Colonic mucosa (tissue), 4 donors: ENCODE measurements around the gene PARM1. TPM values are rescaled to one million over a fixed set of nuclear protein-coding genes. Genes with fewer than 3 reads are reported as not detected.

Source experiments
- DNase-seq: peaks from one replicate; pipeline ENCODE4 v3.0.0-alpha.2; 2020
- H3K27ac ChIP-seq: fragments of 200-600 bp; one replicate; pipeline ENCODE4 v1.8.0; 2021
- H3K27me3 ChIP-seq: fragments of 200-600 bp; one replicate; pipeline ENCODE4 v1.8.0; 2021
- H3K36me3 ChIP-seq: fragments of 200-600 bp; one replicate; pipeline ENCODE4 v1.8.0; 2021
- H3K4me1 ChIP-seq: fragments of 200-600 bp; one replicate; pipeline ENCODE4 v1.8.0; 2021; ENCODE audit warnings: mild to moderate bottlenecking
- H3K4me3 ChIP-seq: fragments of 200-600 bp; one replicate; pipeline ENCODE4 v1.8.0; 2021
- H3K9ac ChIP-seq, 2 donors: one replicate each; pipeline ENCODE4 v1.7.0; 2013; ENCODE audit warnings: control low read depth in 2 of 2, low read depth in 2 of 2, low read length in 2 of 2
- H3K9me3 ChIP-seq: fragments of 200-600 bp; one replicate; pipeline ENCODE4 v1.8.0; 2021
- intact Hi-C: fragments of 100-400 bp; cut with DNase I; formaldehyde crosslinking; loops from one replicate; pipeline ENCODE4 v1.14.1; 2022
- total RNA-seq, 2 donors: library from RNA; stranded (reverse); fragmentation: NEBNext Ultra II Directional in 1 of 2; extraction: Animal tissue kit (Norgen Biotek cat#: 25700) in 1 of 2; gene quantifications; one replicate each; pipeline ENCODE4 v1.2.1, GENCODE V29; 2021
- TF ChIP-seq, protein P1 (sequence below): fragments of 200-600 bp; IDR thresholded peaks from one replicate; pipeline ENCODE4 v1.8.0; 2022; ENCODE audit warnings: antibody characterized with exemption, mild to moderate bottlenecking
- donor health status: healthy.
- donor health status: DM: no; HTN: no; CAD: no.
- donor health status: DM: no; HTN: no; CAD: no.

The PARM1 gene
- total RNA-seq, 2 donors from 2014 or later, result 165 to 280 TPM

DNA sequence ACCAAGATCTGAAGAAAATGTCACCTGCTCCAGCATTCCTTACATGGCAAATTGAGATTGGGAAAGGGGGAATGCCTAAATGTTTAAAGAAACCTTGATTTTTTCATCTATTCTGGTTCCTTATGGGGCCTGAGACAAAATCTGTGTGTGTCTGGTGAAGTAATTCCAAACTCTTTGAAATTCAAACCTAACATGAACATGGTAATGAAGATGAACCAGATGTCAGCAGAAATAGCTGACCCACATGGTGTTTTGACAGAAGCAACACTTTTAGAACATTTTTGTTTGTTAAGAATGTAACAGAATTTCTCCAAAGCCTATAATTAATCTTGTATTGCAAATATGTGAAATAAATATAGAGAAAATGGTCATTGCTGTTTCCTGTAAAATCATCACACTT lies 133.0 kb downstream of the PARM1 start:
- no peaks in the 10 kb centered on the region for H3K9me3 ChIP-seq
- no peaks in the 10 kb centered on the region for H3K4me1 ChIP-seq
- intact Hi-C loops, result no loop called here
- H3K9ac ChIP-seq, result no peak overlapping the region
- H3K27me3 ChIP-seq, result no peaks in the 10 kb centered on the region
- no peaks in the 10 kb centered on the region for H3K36me3 ChIP-seq
- no peak overlapping the region for H3K27ac ChIP-seq
- H3K4me3 ChIP-seq, result no peak overlapping the region
- TF ChIP-seq, protein P1, sequence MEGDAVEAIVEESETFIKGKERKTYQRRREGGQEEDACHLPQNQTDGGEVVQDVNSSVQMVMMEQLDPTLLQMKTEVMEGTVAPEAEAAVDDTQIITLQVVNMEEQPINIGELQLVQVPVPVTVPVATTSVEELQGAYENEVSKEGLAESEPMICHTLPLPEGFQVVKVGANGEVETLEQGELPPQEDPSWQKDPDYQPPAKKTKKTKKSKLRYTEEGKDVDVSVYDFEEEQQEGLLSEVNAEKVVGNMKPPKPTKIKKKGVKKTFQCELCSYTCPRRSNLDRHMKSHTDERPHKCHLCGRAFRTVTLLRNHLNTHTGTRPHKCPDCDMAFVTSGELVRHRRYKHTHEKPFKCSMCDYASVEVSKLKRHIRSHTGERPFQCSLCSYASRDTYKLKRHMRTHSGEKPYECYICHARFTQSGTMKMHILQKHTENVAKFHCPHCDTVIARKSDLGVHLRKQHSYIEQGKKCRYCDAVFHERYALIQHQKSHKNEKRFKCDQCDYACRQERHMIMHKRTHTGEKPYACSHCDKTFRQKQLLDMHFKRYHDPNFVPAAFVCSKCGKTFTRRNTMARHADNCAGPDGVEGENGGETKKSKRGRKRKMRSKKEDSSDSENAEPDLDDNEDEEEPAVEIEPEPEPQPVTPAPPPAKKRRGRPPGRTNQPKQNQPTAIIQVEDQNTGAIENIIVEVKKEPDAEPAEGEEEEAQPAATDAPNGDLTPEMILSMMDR, result no peak
- DNase-seq, result no peak

DNA sequence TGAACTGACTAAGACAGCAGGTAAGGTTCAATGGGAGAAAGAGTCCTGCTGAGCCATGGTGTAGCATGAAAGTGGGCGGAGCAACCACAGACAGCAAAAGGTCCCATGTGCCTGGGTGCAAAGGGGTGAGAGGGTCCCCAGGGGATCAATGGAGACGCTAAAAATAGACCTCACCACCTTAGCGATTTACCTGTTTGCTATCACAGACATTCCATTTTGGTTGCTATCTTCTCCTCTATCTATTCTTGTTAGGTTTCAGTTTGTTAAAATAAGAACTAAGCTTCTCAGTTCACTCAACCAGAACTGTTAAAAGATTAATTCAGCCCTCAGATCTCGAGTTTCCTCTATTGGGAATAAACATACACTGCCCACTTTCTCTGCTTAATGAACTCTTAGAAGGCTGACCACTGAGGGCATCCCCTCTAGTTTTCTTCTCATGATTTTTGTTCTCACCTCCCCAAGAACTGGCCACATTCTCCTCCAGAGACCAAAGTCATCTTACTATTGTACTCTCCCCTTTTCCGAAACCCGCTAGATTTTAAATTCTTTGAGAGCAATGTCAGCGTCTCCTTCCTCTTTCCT lies 136.7 kb downstream of the PARM1 start:
- intact Hi-C loops, result no loop called here
- DNase-seq, result no peak
- no peaks in the 10 kb centered on the region for H3K27me3 ChIP-seq
- TF ChIP-seq, protein P1, result no peak
- no peak overlapping the region for H3K27ac ChIP-seq
- H3K36me3 ChIP-seq, result no peaks in the 10 kb centered on the region
- H3K4me1 ChIP-seq, result no peaks in the 10 kb centered on the region
- H3K9ac ChIP-seq, result no peak overlapping the region
- H3K9me3 ChIP-seq, result no peaks in the 10 kb centered on the region
- H3K4me3 ChIP-seq, result no peak overlapping the region

DNA sequence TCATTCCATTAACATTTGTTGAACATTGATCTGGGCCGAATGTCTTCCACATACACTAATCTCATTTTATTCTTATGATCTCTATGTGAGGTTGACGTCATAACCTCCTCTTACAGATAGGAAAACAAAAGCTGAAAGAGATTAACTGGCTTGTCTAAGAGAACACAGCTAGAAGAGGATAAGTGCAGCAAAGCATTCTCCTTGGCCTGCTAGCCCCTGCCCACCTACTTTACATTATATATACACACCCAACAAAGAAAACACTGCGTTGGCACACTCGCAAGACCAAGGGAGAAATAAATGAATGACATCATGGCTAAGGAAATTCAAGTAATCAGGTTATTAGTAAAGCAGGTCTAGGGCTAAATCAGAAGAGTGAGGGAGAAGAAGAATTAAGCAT lies 138.4 kb downstream of the PARM1 start:
- Histone ChIP-seq H3K36me3 (no peaks in the 10 kb centered on the region), H3K9me3 (no peaks in the 10 kb centered on the region), H3K4me1 (no peaks in the 10 kb centered on the region), H3K27ac (no peak overlapping the region), H3K9ac (no peak overlapping the region), H3K27me3 (no peaks in the 10 kb centered on the region), H3K4me3 (no peak overlapping the region)
- TF ChIP-seq, protein P1, result no peak
- DNase-seq, result no peak
- intact Hi-C loops, result no loop called here

DNA sequence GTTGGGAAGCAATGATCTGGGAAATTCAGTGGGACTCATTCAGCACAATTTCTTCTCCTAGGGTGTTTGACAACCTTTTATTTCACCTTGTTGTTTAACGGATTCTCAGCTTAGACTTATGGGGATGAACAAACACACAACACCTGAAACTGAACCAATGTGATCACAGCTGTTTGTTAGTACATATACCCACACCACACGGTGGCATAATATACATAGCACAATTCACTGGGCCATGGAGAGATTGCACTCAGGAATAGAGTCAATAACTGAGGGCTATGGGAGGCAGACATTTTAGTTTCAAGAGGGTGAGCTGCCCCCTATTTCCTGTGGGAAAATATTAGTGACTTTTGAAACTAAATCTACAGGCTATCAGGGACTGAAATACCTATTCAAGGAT lies 148.0 kb downstream of the PARM1 start:
- H3K36me3 ChIP-seq, result no peaks in the 10 kb centered on the region
- H3K27me3 ChIP-seq, result no peaks in the 10 kb centered on the region
- TF ChIP-seq, protein P1, result no peak
- no peak overlapping the region for H3K4me3 ChIP-seq
- no peaks in the 10 kb centered on the region for H3K9me3 ChIP-seq
- no peak overlapping the region for H3K27ac ChIP-seq
- H3K4me1 ChIP-seq, result no peaks in the 10 kb centered on the region
- intact Hi-C loops, result no loop called here
- H3K9ac ChIP-seq, result no peak overlapping the region
- no peak for DNase-seq

DNA sequence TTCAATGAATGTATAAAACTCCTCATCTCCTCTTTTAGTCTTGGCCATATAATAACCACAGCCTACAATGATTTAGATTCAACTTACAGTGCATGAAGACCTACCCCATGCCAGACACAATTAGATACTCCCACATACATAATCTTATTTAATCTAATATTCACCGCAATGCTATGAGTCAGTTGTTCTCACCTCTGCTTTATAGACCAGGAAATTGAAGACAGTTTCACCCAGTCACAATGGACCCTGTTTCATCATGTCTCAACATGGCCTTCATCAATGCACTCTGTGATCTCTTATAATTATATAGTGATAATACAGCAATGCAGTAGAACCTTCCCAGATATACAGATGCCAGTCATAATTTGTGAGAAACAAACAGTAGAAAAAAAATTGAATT lies 148.6 kb downstream of the PARM1 start:
- H3K27ac ChIP-seq, result no peak overlapping the region
- TF ChIP-seq, protein P1, result no peak

More for the DNA sequence above, 148.6 kb downstream of the PARM1 start:
- Histone ChIP-seq H3K27me3 (no peaks in the 10 kb centered on the region), H3K9me3 (no peaks in the 10 kb centered on the region), H3K4me1 (no peaks in the 10 kb centered on the region), H3K9ac (no peak overlapping the region), H3K4me3 (no peak overlapping the region), H3K36me3 (no peaks in the 10 kb centered on the region)
- intact Hi-C loops, result no loop called here
- no peak for DNase-seq
